Activated CD4-positive, alpha-beta T cell treated with anti-CD3 and anti-CD28 coated beads, Interleukin-2, amount 50 U/mL, for 1 hour (primary cell): ENCODE results near the gene EVA1C.
"Not testable (repeated sequence)": the region's sequence is repeated elsewhere in the genome, so short reads cannot be mapped to it uniquely, and the experiment has no call there.

Source experiments
- DNase-seq: peaks from one replicate; pipeline ENCODE4 v3.0.0-alpha.2; 2020

EVA1C gene, protein sequence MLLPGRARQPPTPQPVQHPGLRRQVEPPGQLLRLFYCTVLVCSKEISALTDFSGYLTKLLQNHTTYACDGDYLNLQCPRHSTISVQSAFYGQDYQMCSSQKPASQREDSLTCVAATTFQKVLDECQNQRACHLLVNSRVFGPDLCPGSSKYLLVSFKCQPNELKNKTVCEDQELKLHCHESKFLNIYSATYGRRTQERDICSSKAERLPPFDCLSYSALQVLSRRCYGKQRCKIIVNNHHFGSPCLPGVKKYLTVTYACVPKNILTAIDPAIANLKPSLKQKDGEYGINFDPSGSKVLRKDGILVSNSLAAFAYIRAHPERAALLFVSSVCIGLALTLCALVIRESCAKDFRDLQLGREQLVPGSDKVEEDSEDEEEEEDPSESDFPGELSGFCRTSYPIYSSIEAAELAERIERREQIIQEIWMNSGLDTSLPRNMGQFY

DNA sequence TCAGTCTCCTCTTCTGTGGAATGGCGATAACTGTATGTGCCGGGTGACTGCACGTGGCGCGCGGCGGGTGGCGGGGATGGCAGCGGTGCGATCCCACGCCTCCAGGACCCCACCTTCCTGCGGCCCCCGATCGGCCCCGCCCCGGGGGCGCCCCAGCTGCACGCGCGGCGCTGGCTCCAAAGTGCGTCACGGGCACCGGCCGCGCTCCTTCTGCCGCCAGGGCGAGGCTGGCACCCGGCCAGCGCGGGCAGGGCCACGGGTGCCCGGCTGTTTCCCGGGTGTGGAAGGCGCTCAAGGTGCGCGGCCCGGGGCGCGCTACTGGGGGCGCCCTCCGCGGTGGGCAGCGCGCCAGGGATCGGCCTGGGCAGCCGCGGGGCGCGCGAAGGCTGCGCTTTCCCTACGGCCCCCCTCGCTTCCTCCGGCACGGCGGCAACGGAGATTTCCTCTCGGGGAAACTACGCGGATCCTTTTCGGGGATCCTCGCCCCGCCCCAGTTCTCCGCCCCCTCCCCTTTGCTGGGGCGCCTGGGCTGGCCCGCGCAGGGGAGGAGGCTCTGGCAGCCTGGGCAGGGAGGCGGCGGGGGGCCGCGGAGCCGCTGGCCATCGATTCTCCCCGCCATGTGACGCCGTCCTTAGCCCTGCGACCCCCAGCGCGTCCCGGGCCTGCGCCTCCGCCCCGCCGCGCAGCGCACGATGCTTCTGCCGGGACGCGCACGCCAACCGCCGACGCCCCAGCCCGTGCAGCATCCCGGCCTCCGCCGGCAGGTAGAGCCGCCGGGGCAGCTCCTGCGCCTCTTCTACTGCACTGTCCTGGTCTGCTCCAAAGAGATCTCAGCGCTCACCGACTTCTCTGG, at the start of gene EVA1C:
Gene EVA1C, plus strand, starts transcription at position 545 of the 853 bp plus-strand sequence. Its CDS starts 148 bp downstream, at position 693.
- peak; percentile 73 for DNase-seq

DNA sequence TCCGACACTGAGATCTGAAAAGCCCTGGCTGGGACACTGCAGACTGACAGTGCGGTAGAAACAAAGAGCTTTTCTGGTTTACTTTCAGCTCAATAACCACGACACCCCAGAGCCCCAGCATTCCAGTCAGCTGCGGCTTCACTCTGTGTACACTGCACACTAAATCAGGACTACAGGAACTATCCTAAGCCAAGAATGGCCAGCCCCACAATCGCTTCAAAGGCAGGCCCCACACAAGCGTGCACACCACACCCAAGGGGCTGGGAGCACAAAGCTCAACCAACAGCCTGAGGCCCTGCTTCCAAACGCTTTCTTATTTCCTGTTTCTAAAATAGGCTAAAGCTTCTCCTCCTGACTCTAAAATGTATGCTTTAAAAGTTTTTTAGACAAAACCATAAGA, 48.1 kb upstream of the EVA1C start:
- no peak for DNase-seq

DNA sequence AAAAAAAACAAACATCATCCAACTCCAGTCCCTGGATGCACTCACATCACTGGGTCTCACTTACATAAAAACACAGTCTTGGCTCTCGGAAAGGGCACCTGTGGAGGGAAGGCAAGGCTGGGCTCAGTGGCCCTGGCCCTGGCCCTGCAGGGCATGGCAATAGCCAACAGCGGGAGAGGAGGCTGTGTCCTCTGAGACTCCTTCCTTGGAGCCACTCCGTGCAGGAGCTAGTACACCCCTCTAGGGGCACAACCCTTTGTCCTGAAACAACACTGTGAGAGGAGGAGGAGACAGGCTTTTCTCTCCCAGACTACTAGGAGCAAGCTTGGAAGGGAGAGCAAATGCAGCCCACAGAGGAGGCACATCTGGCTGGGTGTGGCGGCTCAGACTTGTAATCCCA, 47.7 kb upstream of the EVA1C start:
- DNase-seq = no peak

DNA sequence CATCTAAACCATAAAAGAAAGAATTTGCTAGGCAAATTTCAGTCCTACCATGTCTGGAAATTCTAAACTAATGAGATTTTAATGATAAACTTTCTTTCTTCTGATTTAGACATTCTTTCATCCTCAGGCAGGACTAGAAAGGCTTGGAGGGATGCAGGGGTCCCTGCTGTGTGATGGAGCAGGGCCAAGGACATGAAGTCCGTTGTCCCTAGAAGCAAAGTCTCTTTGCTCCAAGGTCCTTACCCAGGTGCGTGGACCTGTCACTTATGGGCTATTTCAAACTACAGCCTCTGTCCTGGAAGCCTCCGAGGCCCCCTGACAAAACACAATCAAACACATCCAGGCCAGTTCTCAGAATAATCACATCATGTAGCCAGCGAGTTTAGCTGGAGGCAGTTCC, 46.3 kb upstream of the EVA1C start:
- no peak for DNase-seq

DNA sequence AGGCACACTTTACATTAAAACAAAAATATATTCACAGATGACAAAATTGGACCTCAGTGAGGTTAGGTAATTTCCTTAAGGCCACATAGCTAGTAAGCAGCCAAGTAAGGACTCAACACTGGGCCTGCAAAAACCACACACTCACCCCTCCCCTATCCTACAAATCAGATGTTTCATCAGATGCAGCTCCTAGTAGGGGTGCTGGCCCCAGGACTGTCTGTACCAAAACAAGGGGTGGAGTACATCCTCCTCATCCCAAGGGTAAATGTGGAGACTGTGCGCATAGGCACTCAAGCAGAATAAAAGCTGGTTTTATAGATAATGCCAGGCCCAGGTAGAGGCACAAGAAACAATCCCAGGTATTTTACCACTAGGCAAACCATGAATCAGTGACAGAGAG, 45.3 kb upstream of the EVA1C start:
- no peak for DNase-seq

DNA sequence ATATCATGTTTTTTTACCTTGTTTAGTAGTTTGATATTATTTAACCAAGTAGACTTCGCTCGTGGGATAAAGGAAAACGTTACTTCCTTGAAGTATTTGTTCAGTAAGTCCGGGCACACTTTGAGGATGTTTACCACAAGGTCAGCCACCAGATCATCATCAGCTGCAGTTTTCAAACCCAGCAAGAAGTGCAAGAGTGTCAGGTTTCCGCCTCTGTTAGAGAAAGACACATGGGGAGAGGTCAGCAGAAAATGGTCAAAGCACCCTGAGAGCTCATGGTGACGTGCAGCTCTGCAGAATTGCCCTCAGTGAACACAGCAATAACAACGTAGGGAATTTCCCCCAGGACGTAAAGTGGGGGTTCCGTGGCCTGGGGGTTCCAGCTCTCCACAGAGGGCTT, 44.1 kb upstream of the EVA1C start:
- DNase-seq = no peak

DNA sequence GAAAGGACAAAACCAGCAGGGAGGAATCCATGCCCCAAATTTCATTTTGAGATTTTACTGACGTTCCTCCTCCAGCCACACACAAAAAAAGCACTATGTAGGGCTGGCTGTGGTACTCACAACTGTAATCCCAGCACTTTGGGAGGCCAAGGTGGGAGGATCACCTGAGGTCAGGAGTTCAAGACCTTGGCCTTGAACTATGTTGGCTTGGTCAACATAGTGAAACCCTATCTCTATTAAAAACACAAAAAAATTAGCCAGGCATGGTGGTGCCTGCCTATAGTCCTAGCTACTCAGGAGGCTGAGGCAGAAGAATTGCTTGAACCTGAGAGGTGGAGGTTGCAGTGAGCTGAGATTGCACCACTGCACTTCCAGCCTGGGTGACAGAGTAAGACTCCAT, 43.5 kb upstream of the EVA1C start:
- not testable (repeated sequence) for DNase-seq

DNA sequence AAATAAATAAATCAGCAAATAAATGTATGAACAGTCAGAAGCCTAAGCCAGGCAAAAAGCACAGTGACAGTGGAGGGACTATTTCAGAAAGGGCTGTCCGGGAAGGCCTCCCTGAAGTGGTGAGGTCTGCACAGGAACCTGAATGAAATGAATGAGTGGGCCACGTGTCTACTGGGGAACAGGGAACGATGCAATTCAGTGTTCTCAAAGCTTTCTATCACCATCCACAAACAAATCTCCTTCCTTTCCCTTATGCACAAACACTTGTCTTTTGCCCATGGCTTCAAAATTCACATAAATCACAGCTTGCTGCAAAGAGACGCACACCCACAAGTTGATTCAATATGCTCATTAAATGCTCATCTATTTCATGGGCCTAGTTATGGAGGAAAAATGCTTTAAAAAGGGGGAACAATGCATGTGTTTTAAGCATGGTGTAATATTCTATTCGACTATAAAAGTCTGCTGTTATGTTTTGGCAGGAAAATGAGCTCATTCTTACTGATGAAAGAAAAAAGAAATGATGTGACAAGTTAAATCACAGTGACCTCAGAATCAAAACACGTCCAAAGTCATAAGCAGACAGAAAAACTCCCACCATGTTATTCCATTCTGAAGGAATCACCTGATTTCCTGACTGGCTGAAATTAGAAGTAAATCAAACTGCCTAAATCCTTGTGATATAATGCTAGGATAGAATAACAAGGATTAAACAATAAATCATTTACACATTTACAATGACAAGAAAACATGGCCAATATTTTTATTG, 41.3 kb upstream of the EVA1C start:
- DNase-seq = no peak

DNA sequence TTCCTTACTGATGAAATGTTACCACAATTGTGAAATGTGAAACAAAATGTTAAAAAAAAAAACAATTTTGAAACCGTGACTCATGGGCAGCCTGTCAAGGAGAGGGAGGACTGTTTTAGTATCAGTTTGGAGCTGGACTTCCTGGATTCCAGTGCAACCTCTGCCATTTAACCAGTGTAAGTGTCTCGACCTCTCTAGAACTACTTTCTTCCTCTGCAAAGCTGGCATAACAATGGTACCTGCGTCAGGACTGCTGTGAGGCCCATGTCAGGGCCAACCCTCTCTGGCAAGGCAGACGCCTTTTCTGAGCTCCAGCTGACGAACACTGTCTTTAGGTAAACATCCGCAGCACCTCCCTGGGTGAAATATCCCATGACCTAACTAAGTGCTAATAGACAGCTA, 40.6 kb upstream of the EVA1C start:
- DNase-seq = no peak

DNA sequence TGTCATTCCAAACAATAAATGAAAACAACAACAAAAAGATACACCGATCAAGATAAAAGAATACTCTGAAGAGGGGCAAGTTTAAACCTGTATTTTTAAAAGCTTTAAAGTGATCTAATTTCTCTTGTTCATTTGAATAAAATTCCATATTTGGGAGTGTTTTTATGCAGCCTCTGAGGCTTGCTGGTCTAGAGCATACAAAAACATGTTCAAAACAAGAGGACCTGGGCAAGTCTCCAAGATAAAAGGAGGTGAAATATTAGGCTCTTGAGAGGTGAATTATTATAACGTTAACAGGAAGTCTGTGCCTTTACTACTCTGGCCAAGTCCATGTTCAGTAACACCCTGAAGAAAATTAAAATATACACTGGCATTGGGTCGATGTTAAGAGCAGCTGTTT, 39.8 kb upstream of the EVA1C start:
- DNase-seq = no peak

DNA sequence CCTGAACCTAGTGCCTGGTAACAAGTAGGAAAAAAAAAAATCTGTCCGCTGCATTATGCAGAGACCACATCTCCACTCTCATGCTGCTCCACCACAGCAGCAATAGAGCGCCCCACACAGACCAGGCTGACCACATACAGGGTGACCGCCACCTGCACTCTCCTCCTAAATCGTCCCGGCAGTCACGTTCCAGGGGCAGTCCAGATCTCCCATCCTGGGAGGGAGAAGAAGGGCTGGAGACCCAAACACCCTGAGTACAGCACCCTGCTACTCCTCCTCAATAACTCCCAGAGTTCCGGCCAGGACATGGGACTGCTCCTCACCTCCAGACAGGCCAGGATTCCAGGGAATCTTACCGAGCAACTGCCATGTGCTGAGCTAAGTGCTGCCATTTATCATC, 35.0 kb upstream of the EVA1C start:
- DNase-seq = no peak

DNA sequence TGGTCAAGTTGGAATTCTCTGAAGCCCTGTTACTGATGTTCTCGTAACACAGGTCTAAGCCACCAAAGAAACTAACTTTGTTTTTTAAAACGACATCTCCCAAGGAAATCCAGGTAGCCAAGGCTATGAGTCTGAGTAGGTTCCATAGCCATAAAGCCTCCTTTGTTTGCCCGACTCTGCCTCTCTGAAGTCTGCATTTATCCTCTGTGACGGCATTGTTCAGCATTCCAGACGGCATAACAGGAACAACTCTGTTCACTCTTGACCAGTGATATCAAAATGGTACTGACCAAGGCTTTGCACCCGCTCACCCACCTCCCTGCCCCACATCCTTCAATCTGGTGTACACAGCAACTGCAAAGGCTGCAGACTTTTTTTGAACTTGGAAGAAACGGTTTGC, 34.5 kb upstream of the EVA1C start:
- DNase-seq = no peak

DNA sequence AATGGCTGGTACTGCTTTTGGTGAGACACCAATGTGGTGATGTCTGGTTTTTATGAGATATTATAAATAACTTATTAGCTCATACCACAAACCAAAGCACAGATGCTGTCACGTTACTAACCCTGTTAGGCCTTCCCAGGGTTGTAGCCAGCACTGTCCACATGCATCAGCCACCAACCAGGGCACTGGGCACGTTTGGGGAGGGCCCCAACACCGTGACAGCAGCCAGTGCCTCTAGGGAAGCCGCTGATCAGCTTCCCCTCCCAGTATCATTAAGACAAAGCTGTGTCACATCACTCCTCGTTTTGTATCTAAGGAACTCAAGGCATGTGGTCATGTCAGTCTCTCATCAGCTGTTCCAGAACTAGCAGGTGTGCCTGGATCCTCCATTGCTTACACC, 33.5 kb upstream of the EVA1C start:
- no peak for DNase-seq

DNA sequence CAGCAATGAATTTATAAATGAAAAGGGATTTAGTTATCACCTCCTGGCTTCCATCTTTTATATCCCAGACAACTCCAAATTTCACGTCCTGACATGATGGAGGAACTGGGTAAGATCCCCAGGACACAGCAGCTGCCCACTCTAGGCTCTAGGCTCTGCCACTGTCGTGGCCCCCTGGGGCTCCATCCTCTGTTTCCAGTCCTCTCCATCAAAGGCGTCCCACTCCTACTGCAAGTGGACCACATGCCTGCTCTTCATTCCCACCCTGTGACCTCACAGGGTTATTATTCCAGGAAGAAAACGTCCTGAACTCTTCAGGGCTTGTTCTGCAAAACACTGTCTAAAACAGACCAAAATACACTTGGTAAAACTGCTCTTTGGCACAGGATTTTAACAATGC, 31.6 kb upstream of the EVA1C start:
- DNase-seq = no peak

DNA sequence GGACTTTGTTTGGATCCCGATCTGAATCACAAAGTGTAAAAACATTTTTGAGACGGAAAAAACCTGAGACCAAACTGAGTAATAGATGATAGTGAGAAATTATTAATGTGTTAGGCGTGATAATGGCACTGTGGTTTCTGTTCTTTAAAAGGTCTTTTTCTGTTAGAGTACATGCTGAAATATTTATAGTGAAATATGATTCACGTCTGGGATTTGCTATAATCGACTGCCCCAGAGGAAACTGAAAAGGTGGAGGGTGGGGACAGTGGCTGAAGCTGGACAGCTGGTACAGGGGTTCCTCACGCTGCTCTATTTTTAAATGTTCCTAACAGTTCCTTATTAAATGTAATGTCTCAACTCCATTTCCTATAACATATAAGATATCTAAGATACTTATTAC, 30.9 kb upstream of the EVA1C start:
- DNase-seq = no peak

DNA sequence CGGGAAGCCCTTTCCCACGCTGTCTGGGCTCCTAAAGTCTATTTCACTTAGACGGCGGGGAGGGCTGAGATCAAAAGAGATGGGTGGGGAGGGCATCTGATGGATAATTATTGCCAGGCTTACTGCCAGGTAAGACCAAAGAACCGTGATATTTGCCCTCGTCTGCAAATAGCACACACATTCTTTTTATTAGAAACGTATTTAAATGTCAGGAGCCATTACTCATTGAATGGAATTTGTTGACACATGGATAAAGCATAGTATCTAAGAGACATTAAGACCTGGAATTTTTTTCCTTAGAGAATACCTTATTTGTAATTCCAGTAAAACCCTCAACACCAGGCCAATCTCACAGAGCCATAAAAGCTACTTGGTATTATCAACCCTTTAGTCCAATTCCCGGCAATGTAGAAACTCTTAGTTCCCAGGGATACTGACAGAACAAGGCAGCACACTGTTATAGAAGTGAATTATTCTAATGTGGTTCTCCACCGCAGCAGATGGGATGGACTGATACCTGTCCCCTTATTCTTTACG, 30.3 kb upstream of the EVA1C start:
- DNase-seq = no peak

DNA sequence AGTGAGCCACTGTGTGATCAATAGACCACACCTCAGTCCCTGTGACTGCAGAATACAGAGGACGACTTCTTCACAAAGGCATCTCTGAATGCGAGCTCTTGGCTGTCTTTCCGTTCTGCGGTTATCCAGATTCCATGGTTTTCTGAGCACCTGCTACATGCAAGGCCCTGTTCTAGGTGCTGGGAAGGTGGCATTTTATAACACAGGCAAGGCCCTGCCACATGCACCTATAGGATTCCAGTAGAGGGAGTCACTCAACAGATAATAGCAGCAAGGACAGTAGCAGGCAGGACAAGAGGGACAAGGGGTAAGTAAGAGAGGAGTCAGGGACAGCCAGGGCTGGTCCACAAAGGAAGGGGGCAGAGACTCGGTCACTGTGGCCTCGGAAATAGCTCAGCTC, 28.7 kb upstream of the EVA1C start:
- DNase-seq = no peak

DNA sequence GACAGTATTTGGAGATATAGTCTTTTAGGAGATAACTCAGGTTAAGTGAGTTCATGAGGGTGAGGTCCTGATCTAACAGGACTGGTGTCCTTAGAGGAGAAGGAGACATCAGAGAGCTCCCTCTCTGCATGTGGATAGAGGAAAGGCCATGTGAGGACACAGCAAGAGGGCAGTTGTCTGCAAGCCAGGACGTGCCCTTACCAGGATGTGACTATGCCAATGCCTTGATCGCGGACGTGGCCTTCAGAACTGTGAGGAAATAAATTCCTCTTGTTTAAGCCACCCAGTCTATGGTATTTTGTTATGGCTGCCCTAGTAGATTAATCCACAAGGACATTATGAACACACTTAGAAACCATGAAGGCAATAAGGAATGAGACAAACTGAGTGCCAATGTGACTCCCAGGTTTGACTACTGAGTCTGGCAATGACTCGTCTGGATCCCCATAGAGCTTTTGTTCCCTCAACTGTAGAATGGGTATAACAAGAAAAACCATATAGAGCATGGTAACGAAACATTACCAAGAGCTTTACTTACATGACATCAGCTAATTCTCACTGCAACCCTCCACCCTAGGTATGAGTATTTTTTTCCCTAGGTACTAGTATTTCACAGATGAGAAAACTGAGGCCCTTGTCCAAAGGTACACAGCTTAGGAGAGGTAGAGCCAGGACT, 26.2 kb upstream of the EVA1C start:
- no peak for DNase-seq

DNA sequence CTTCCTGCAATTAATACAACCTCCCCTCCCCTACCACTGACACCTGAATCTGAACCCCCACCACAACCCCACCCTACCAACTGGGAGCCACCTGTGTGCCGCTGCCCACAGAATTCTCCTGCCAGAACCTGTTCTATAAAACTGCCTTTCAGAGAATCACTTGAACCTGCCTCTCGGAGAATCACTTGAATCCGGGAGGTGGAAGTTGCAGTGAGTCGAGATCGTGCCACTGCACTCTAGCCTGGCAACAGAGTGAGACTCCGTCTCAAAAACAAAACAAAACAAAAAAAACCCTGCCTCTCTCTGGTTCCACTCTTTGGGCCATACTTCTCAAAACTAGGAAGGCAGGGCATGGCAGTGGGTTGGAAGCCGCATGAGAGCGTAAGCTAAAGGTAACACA, 25.4 kb upstream of the EVA1C start:
- no peak for DNase-seq

DNA sequence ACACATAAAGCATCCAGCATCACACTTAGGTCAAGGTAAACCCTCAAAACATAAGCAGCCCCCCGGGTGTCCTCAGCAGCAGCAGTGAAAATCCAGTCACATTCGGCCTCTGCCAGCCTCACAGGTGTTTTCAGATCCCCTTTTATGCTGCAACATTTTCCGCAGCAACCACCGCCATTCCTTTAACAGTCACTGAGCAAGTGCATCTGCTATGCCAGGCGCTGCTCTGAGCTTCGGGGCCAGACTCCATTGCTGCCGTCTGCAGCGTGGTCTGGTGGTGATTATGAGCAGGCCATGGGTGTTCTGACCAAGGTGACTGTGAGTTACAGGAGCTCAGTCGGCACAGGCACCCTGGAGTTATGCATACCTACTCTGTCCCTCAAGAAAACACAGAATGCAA, 24.2 kb upstream of the EVA1C start:
- no peak for DNase-seq

DNA sequence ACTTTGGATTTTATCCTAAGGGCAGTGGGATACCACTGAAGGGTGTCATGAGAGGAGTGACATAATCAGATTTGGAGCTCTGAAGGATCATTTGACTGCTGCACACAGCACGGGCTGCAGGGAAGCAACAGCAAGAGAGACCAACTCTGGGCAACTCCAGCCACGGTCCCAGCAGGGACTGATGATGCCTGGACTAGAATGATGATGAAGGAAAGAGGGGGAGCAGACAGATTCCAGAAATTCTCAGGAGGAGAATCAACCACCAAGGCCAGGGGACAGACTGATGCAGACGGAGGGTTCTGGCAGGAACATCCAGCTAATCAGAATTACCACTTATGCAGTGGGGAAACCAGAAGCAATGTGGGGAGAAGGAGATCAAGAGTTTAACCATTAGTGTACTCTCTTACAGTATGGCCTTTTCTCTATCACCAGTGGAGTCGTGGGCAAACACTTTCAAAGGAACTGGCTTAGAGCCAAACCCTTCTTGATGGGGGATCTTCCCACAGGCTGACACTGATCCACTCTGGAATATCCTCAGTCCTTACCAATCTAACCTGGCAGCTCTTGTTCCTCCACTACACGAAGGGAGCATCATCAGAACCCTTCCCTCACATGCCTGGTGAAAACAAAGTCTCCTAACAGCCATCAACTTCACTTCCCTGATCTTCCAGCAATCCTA, 23.0 kb upstream of the EVA1C start:
- no peak for DNase-seq
